Right lobe of liver (tissue), 4 donors: ENCODE data around the gene PPFIA3.

Experiments
- CTCF ChIP-seq, 4 donors: fragments of 200-600 bp in 3 of 4; fragments of 450-650 bp in 1 of 4; IDR thresholded peaks; one replicate each; pipeline versions ENCODE4 v1.5.1 to v1.8.0; 2016 to 2022; ENCODE audit warnings: antibody characterized with exemption in 4 of 4, mild to moderate bottlenecking in 2 of 4
- POLR2A ChIP-seq: fragments of 450-650 bp; IDR thresholded peaks from one replicate; pipeline ENCODE4 v1.6.1; 2017; ENCODE audit warnings: antibody characterized with exemption, mild to moderate bottlenecking
- donor health status: DM: no; HTN: no; CAD: no.
- donor health status: DM: no; HTN: no; CAD: no.
- donor health status: DM: no; HTN: yes; CAD: no.

GRCh38 chr19:49196527-49197240, 77.3 kb downstream of the PPFIA3 start:
- no peak for TF ChIP-seq CTCF (IDR thresholded peaks at IDR 0.05)
- TF ChIP-seq POLR2A, result no peak
